ENCODE data around the gene ZNF766. TPM values are rescaled to one million over a fixed set of nuclear protein-coding genes. Genes with fewer than 3 reads are reported as not detected.
"Not testable (repeated sequence)": the region's sequence is repeated elsewhere in the genome, so short reads cannot be mapped to it uniquely, and the experiment has no call there.

ZNF766 gene
- total RNA-seq, 1 experiment from 2014 or later: 17.9 TPM

DNA sequence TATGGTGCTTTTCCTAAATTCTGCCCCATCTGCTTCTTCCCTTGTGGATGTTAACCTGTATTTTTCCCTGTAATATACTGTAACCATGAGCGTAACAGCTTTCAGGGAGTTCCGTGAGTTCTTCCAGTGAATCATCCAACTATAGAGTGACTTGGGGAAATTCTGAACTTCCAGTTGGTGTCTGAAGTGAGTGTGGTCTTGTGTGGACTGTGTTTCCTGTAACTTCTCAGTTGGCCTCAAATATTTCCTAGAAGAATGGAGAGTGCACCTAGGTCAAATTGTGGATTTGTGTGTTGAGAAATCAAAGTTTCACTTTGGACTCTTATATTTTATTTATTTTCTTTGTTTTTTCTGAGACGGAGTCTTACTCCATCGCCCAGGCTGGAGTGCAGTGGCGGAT lies 11.0 kb upstream of the ZNF766 start (continued):
- TF ChIP-seq, protein P1, sequence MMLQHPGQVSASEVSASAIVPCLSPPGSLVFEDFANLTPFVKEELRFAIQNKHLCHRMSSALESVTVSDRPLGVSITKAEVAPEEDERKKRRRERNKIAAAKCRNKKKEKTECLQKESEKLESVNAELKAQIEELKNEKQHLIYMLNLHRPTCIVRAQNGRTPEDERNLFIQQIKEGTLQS (IDR thresholded peaks at IDR 0.05): no peak
- no peak for TF ChIP-seq CBX3 (IDR thresholded peaks at IDR 0.05; ENCODE audit: low read depth)
- no peak for TF ChIP-seq RAD21 (IDR thresholded peaks at IDR 0.05; ENCODE audit: low read depth)
- no peak for TF ChIP-seq POLR2AphosphoS5 (IDR thresholded peaks at IDR 0.05; ENCODE audit: low read depth, low read length)
- TF ChIP-seq, protein P2, sequence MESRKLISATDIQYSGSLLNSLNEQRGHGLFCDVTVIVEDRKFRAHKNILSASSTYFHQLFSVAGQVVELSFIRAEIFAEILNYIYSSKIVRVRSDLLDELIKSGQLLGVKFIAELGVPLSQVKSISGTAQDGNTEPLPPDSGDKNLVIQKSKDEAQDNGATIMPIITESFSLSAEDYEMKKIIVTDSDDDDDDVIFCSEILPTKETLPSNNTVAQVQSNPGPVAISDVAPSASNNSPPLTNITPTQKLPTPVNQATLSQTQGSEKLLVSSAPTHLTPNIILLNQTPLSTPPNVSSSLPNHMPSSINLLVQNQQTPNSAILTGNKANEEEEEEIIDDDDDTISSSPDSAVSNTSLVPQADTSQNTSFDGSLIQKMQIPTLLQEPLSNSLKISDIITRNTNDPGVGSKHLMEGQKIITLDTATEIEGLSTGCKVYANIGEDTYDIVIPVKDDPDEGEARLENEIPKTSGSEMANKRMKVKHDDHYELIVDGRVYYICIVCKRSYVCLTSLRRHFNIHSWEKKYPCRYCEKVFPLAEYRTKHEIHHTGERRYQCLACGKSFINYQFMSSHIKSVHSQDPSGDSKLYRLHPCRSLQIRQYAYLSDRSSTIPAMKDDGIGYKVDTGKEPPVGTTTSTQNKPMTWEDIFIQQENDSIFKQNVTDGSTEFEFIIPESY (IDR thresholded peaks at IDR 0.05; ENCODE audit: extremely low read depth, insufficient replicate concordance, low read length): no peak
- TF ChIP-seq SRF (IDR thresholded peaks at IDR 0.05; ENCODE audit: low read depth): no peak
- TF ChIP-seq CEBPB (IDR thresholded peaks at IDR 0.05; ENCODE audit: low read depth): no peak
- TF ChIP-seq, protein P3, sequence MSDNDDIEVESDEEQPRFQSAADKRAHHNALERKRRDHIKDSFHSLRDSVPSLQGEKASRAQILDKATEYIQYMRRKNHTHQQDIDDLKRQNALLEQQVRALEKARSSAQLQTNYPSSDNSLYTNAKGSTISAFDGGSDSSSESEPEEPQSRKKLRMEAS (IDR thresholded peaks at IDR 0.05): no peak
- no peak for TF ChIP-seq SIN3A (IDR thresholded peaks at IDR 0.05; ENCODE audit: low read depth)
- no peak for TF ChIP-seq JUND (IDR thresholded peaks at IDR 0.05)

DNA sequence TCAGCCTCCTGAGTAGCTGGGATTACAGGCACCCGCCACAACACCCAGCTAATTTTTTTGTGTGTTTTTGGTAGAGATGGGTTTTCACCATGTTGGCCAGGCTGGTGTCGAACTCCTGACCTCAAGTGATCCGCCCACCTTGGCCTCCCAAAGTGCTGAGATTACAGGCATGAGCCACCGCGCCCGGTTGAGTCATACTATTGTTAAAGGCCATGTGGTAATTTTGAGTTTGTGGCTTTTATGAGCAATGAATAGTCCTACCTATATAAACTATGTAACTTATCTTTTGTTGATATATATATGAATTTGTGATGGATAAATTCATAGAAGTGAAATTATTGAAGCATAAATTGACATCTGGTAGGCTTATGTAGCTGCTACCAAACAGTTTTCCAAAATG lies 3.8 kb upstream of the ZNF766 start:
- H4K20me1 ChIP-seq (ENCODE audit: insufficient read depth); H3K27me3 ChIP-seq (ENCODE audit: insufficient read depth, low read length); H3K9me2 ChIP-seq (ENCODE audit: insufficient read depth); H3K27ac ChIP-seq (ENCODE audit: low read depth, low read length); H3K36me3 ChIP-seq (ENCODE audit: control insufficient read depth in 1 of 2, insufficient read depth in 2 of 2, low read length in 2 of 2); H2AFZ ChIP-seq (ENCODE audit: low read depth, low read length, poor library complexity, severe bottlenecking); H3K9me3 ChIP-seq (ENCODE audit: control insufficient read depth in 1 of 2, insufficient read depth in 1 of 2, low read depth in 1 of 2, low read length in 2 of 2); RAD21 ChIA-PET (ENCODE audit: low non-redundant PET in 1 of 2, low total read pairs in 2 of 2, uncharacterized antibody in 2 of 2, unreplicated experiment in 2 of 2); POLR2A ChIA-PET; H3K9ac ChIP-seq (ENCODE audit: low read length); BruUV-seq (replicated peaks); ATAC-seq; DNase-seq (ENCODE audit: low read depth, low spot score); CTCF ChIA-PET; H3K4me2 ChIP-seq (ENCODE audit: low read length); H3K4me3 ChIP-seq (replicated peaks in 1 of 2; ENCODE audit: low read depth in 1 of 2, low read length in 2 of 2); intact Hi-C loops (cut with micrococcal nuclease): not testable (repeated sequence)
- Histone ChIP-seq H3K79me2 (ENCODE audit: insufficient read depth, low read length) (peaks cover 11% of the 10 kb centered on the region), H3K4me1 (ENCODE audit: control insufficient read depth in 1 of 2, insufficient read depth in 2 of 2, low read length in 2 of 2) (peaks cover 0 to 15% of the 10 kb centered on the region in 2 experiments; a peak in 2 of 4 replicates)

All from HCT116 (cell line).